NCI-H2196 (cell line): Measurements from ENCODE around the gene IL23A.

Experiments
- DNase-seq: peaks from one replicate; lab custom pipeline; 2025; ENCODE audit not compliant: unreplicated experiment; lab: John Stamatoyannopoulos, UW

The IL23A gene

GRCh38 chr12:56361487-56362129 is 22.9 kb downstream of the IL23A start:
- no peak for DNase-seq

- no peak for DNase-seq
Measured at GRCh38 chr12:56362130-56363059, 23.7 kb downstream of the IL23A start, which contains the start of gene APOF. Gene APOF, minus strand, starts transcription at chr12:56362857. Its CDS starts 112 bp downstream, at chr12:56362745.

GRCh38 chr12:56366948-56367347 is 28.3 kb downstream of the IL23A start:
- no peak for DNase-seq

GRCh38 chr12:56373515-56373914 is 34.8 kb downstream of the IL23A start:
- DNase-seq = no peak

GRCh38 chr12:56374726-56375597 is 36.3 kb downstream of the IL23A start:
- DNase-seq = no peak

GRCh38 chr12:56375598-56376434 is 37.1 kb downstream of the IL23A start:
- DNase-seq = no peak

- DNase-seq = no peak
Measured at GRCh38 chr12:56377310-56377988, 38.8 kb downstream of the IL23A start.

- DNase-seq = no peak
Measured at GRCh38 chr12:56377989-56378316, 39.3 kb downstream of the IL23A start.

GRCh38 chr12:56382611-56383010 is 43.9 kb downstream of the IL23A start:
- no peak for DNase-seq

- DNase-seq = peak; percentile 44
Measured at GRCh38 chr12:56385873-56386272, 47.2 kb downstream of the IL23A start.

- DNase-seq = no peak
Measured at GRCh38 chr12:56387152-56387736, 48.6 kb downstream of the IL23A start.

- no peak for DNase-seq
Measured at GRCh38 chr12:56389412-56389811, 50.7 kb downstream of the IL23A start.
